HFF-Myc (cell line): ENCODE measurements around the gene LSS.
"Not testable (repeated sequence)": the region's sequence is repeated elsewhere in the genome, so short reads cannot be mapped to it uniquely, and the experiment has no call there.

Source experiments
- DNase-seq: peaks from one replicate; pipeline ENCODE4 v3.0.0-alpha.2; 2011; ENCODE audit warnings: low read depth; ENCODE audit errors: extremely low read depth
- H3K4me3 ChIP-seq: replicated peaks from 2 replicates; pipeline ENCODE4 v1.5.1; 2011; ENCODE audit warnings: low read depth, mild to moderate bottlenecking, control low read depth, low read length
- CTCF ChIP-seq: IDR thresholded peaks from 2 replicates; pipeline ENCODE4 v1.5.1; 2012; ENCODE audit warnings: mild to moderate bottlenecking, low read depth, low read length, control low read depth; ENCODE audit errors: missing control alignments

LSS gene

GRCh38 chr21:46172863-46173528 is 55.6 kb downstream of the LSS start:
- TF ChIP-seq CTCF: no peak
- DNase-seq: no peak

GRCh38 chr21:46171996-46172862 is 56.3 kb downstream of the LSS start:
- TF ChIP-seq CTCF: no peak
- DNase-seq: no peak
- H3K4me3 ChIP-seq: no peak overlapping the region

More at GRCh38 chr21:46172863-46173528, 55.6 kb downstream of the LSS start:
- no peak overlapping the region for H3K4me3 ChIP-seq

- TF ChIP-seq CTCF: no peak
Measured at GRCh38 chr21:46171585-46171984, 57.0 kb downstream of the LSS start.

GRCh38 chr21:46170436-46171193 is 58.0 kb downstream of the LSS start:
- DNase-seq, H3K4me3 ChIP-seq: not testable (repeated sequence)

More at GRCh38 chr21:46171585-46171984, 57.0 kb downstream of the LSS start:
- no peak overlapping the region for H3K4me3 ChIP-seq
- no peak for DNase-seq

- no peak overlapping the region for H3K4me3 ChIP-seq
- no peak for DNase-seq
- TF ChIP-seq CTCF: no peak
Measured at GRCh38 chr21:46168659-46169386, 59.8 kb downstream of the LSS start.

GRCh38 chr21:46168238-46168637 is 60.3 kb downstream of the LSS start:
- no peak for TF ChIP-seq CTCF
- no peak overlapping the region for H3K4me3 ChIP-seq
- DNase-seq: no peak
